ENCODE data around the gene TYSND1.
"Not testable (repeated sequence)": the region's sequence is repeated elsewhere in the genome, so short reads cannot be mapped to it uniquely, and the experiment has no call there.

Gene TYSND1

GRCh38 chr10:70162151-70162891 lies 15.8 kb upstream of the TYSND1 start:
- no peak for DNase-seq

- no peak for DNase-seq
Measured at GRCh38 chr10:70160798-70161197, 14.3 kb upstream of the TYSND1 start.

- DNase-seq, result not testable (repeated sequence)
Measured at GRCh38 chr10:70159366-70159765, 12.9 kb upstream of the TYSND1 start.

GRCh38 chr10:70158113-70158512 lies 11.6 kb upstream of the TYSND1 start:
- no peak for DNase-seq

- DNase-seq, result no peak
Measured at GRCh38 chr10:70155255-70155838, 8.8 kb upstream of the TYSND1 start.

- no peak for DNase-seq
Measured at GRCh38 chr10:70148516-70148915, 2.0 kb upstream of the TYSND1 start.

GRCh38 chr10:70147259-70147625 lies 742 bp upstream of the TYSND1 start:
- DNase-seq, result no peak

- peak; percentile 74 for DNase-seq
Measured at GRCh38 chr10:70145666-70146488, 623 bp downstream of the TYSND1 start.

GRCh38 chr10:70145166-70145665 lies 1.3 kb downstream of the TYSND1 start:
- no peak for DNase-seq

GRCh38 chr10:70144372-70145110 lies 2.0 kb downstream of the TYSND1 start:
- DNase-seq, result no peak

- no peak for DNase-seq
Measured at GRCh38 chr10:70142555-70142954, 3.9 kb downstream of the TYSND1 start.

- DNase-seq, result no peak
Measured at GRCh38 chr10:70140297-70140696, 6.2 kb downstream of the TYSND1 start.

GRCh38 chr10:70139997-70140250 lies 6.6 kb downstream of the TYSND1 start:
- no peak for DNase-seq

GRCh38 chr10:70139151-70139996 lies 7.1 kb downstream of the TYSND1 start:
- DNase-seq, result no peak

- no peak for DNase-seq
Measured at GRCh38 chr10:70137927-70138883, 8.3 kb downstream of the TYSND1 start.

- no peak for DNase-seq
Measured at GRCh38 chr10:70137135-70137534, 9.4 kb downstream of the TYSND1 start.

- DNase-seq, result no peak
Measured at GRCh38 chr10:70135684-70136083, 10.8 kb downstream of the TYSND1 start.

- no peak for DNase-seq
Measured at GRCh38 chr10:70135046-70135445, 11.5 kb downstream of the TYSND1 start.

- DNase-seq, result peak; percentile 32
Measured at GRCh38 chr10:70132098-70133029, 14.1 kb downstream of the TYSND1 start, which contains the start of gene AIFM2. Gene AIFM2 (minus strand): TSS chr10:70132825. CDS start chr10:70124084, 8,741 bp downstream.

GRCh38 chr10:70131560-70131937 lies 15.0 kb downstream of the TYSND1 start:
- DNase-seq, result no peak

Measured in stimulated activated CD4-positive, alpha-beta T cell treated with anti-CD3 and anti-CD28 coated beads, Interleukin-4, amount 100 ng/mL, for 24 hours (primary cell).